Ishikawa (cell line): ENCODE results near the gene TGM3.

Source experiments
- CEBPB ChIP-seq: IDR thresholded peaks from 2 replicates; pipeline ENCODE4 v1.6.1; 2012
- CREB1 ChIP-seq: IDR thresholded peaks from 2 replicates; pipeline ENCODE4 v1.6.1; 2012; ENCODE audit warnings: low read depth
- EGR1 ChIP-seq: IDR thresholded peaks from 2 replicates; pipeline ENCODE4 v1.6.1; 2012
- EP300 ChIP-seq: IDR thresholded peaks from 2 replicates; pipeline ENCODE4 v1.6.1; 2012; ENCODE audit warnings: borderline replicate concordance
- FOXM1 ChIP-seq: IDR thresholded peaks from 2 replicates; pipeline ENCODE4 v1.6.1; 2012; ENCODE audit warnings: low read depth, borderline replicate concordance
- MAX ChIP-seq: IDR thresholded peaks from 2 replicates; pipeline ENCODE4 v1.6.1; 2012
- NFIC ChIP-seq: IDR thresholded peaks from 2 replicates; pipeline ENCODE4 v1.6.1; 2012
- RAD21 ChIP-seq: IDR thresholded peaks from 2 replicates; pipeline ENCODE4 v1.6.1; 2012; ENCODE audit warnings: low read depth
- REST ChIP-seq: IDR thresholded peaks from 2 replicates; pipeline ENCODE4 v1.6.1; 2012; ENCODE audit warnings: low read depth, mild to moderate bottlenecking
- TAF1 ChIP-seq: IDR thresholded peaks from 2 replicates; pipeline ENCODE4 v1.6.1; 2012; ENCODE audit warnings: low read depth, mild to moderate bottlenecking
- TCF12 ChIP-seq: IDR thresholded peaks from 2 replicates; pipeline ENCODE4 v1.6.1; 2012; ENCODE audit warnings: low read depth
- TEAD4 ChIP-seq: IDR thresholded peaks from 2 replicates; pipeline ENCODE4 v1.6.1; 2012
- USF1 ChIP-seq: IDR thresholded peaks from 2 replicates; pipeline ENCODE4 v1.6.1; 2012
- YY1 ChIP-seq: IDR thresholded peaks from 2 replicates; pipeline ENCODE4 v1.6.1; 2012; ENCODE audit warnings: low read depth
- ZBTB7A ChIP-seq: IDR thresholded peaks from 2 replicates; pipeline ENCODE4 v1.6.1; 2012; ENCODE audit warnings: low read depth

The TGM3 gene

GRCh38 chr20:2287504-2287903, 8.3 kb upstream of the TGM3 start:
- TF ChIP-seq FOXM1 (no peak), REST (no peak), RAD21 (no peak), YY1 (no peak), MAX (no peak), EGR1 (no peak), NFIC (no peak)

- TF ChIP-seq CEBPB (no peak), TCF12 (no peak), NFIC (no peak), ZBTB7A (no peak), TAF1 (no peak), TEAD4 (no peak), YY1 (no peak), RAD21 (no peak), EP300 (no peak), EGR1 (no peak), REST (no peak), CREB1 (no peak), FOXM1 (no peak), MAX (no peak), USF1 (no peak)
These were observed 6.3 kb upstream of the TGM3 start for GRCh38 chr20:2289475-2289874.

- TF ChIP-seq RAD21 (no peak), FOXM1 (no peak)
These were observed 5.3 kb upstream of the TGM3 start for GRCh38 chr20:2290486-2290885.

- TF ChIP-seq TEAD4 (no peak), USF1 (no peak), CEBPB (no peak), TAF1 (no peak), FOXM1 (no peak)
These were observed 3.2 kb upstream of the TGM3 start for GRCh38 chr20:2292416-2293110.

GRCh38 chr20:2293486-2293885, 2.3 kb upstream of the TGM3 start:
- TF ChIP-seq MAX, result no peak
- TF ChIP-seq CREB1, result no peak
- TF ChIP-seq REST, result no peak
- TF ChIP-seq EP300, result no peak
- TF ChIP-seq ZBTB7A, result no peak
- no peak for TF ChIP-seq FOXM1
- no peak for TF ChIP-seq TCF12
- no peak for TF ChIP-seq TAF1
- no peak for TF ChIP-seq NFIC
- TF ChIP-seq CEBPB, result no peak
- no peak for TF ChIP-seq USF1
- TF ChIP-seq RAD21, result no peak
- TF ChIP-seq TEAD4, result no peak
- TF ChIP-seq EGR1, result no peak
- no peak for TF ChIP-seq YY1
